ENCODE results near the gene P2RX5.

DNA sequence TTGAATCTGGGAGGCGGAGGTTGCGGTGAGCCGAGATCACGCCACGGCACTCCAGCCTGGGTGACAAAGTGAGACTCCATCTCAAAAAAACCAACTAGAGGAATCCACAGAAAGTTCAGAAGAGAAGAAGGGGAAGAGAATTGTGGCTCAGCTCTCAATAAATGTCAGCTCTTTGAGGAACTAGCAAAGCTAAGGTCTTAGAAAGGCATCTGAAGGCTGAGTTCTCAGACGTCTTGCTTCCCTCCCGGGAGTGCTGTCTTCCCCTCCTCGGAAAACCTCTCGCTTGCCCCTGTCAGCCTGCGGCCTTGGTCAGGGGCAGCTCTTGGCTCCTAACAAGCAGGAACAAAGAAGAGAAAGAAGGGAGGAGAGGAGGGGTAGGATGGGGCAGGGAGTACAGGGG lies 65.2 kb downstream of the P2RX5 start:
- TF ChIP-seq, protein P1, sequence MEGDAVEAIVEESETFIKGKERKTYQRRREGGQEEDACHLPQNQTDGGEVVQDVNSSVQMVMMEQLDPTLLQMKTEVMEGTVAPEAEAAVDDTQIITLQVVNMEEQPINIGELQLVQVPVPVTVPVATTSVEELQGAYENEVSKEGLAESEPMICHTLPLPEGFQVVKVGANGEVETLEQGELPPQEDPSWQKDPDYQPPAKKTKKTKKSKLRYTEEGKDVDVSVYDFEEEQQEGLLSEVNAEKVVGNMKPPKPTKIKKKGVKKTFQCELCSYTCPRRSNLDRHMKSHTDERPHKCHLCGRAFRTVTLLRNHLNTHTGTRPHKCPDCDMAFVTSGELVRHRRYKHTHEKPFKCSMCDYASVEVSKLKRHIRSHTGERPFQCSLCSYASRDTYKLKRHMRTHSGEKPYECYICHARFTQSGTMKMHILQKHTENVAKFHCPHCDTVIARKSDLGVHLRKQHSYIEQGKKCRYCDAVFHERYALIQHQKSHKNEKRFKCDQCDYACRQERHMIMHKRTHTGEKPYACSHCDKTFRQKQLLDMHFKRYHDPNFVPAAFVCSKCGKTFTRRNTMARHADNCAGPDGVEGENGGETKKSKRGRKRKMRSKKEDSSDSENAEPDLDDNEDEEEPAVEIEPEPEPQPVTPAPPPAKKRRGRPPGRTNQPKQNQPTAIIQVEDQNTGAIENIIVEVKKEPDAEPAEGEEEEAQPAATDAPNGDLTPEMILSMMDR (IDR thresholded peaks at IDR 0.05; ENCODE audit: extremely low read depth in 1 of 2, insufficient read depth in 1 of 2, low read depth in 1 of 2, low read length in 2 of 2) = no peak
- no peak for TF ChIP-seq EZH2 (IDR thresholded peaks at IDR 0.05; ENCODE audit: borderline replicate concordance, low read depth, low read length, severe bottlenecking)
- TF ChIP-seq, protein P2, sequence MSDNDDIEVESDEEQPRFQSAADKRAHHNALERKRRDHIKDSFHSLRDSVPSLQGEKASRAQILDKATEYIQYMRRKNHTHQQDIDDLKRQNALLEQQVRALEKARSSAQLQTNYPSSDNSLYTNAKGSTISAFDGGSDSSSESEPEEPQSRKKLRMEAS (IDR thresholded peaks at IDR 0.05; ENCODE audit: insufficient read depth, insufficient read length) = no peak
- TF ChIP-seq FOS (IDR thresholded peaks at IDR 0.05; ENCODE audit: borderline replicate concordance, insufficient read depth, low read length) = no peak
- no peak for TF ChIP-seq POLR2AphosphoS5 (IDR thresholded peaks at IDR 0.05; ENCODE audit: insufficient read depth, low read depth, low read length)
- TF ChIP-seq POLR2A (IDR thresholded peaks at IDR 0.05; ENCODE audit: low read depth, low read length) = no peak
- TF ChIP-seq JUN (IDR thresholded peaks at IDR 0.05; ENCODE audit: borderline replicate concordance, insufficient read depth, insufficient read length, low read depth) = no peak
- TF ChIP-seq GATA2 (IDR thresholded peaks at IDR 0.05; ENCODE audit: insufficient read depth, insufficient read length, low read depth, low read length) = no peak

Data from endothelial cell of umbilical vein (primary cell).